Neutrophil (primary cell): ENCODE results near the gene BAHCC1.

Source experiments
- H3K27ac ChIP-seq: fragments of 200-600 bp; sonication (generic); 2 replicates; pipeline ENCODE4 v1.5.1; 2016; ENCODE audit warnings: mild to moderate bottlenecking, moderate library complexity
- H3K27me3 ChIP-seq: fragments of 200-600 bp; sonication (generic); 2 replicates; pipeline ENCODE4 v1.6.0; 2016; ENCODE audit warnings: mild to moderate bottlenecking
- H3K36me3 ChIP-seq: fragments of 200-600 bp; sonication (generic); 2 replicates; pipeline ENCODE4 v1.5.1; 2017
- H3K4me1 ChIP-seq, 2 experiments: fragments of 200-600 bp in 1 of 2; sonication (generic) in 1 of 2; 1 replicate in 1 of 2; 2 replicates in 1 of 2; pipeline versions ENCODE4 v1.5.1 to v1.6.1; 2013 to 2016; ENCODE audit warnings: low read depth in 1 of 2, low read length in 1 of 2, mild to moderate bottlenecking in 1 of 2, moderate library complexity in 1 of 2; ENCODE audit not compliant: control insufficient read depth in 1 of 2, insufficient read depth in 1 of 2
- H3K4me3 ChIP-seq, 2 experiments: fragments of 200-600 bp in 1 of 2; sonication (generic) in 1 of 2; 1 replicate in 1 of 2; 2 replicates in 1 of 2; pipeline ENCODE4 v1.5.1; 2013 to 2016; ENCODE audit warnings: low read depth in 1 of 2, low read length in 1 of 2, mild to moderate bottlenecking in 1 of 2, moderate library complexity in 1 of 2
- H3K9me3 ChIP-seq: fragments of 200-600 bp; sonication (generic); 2 replicates; pipeline ENCODE4 v1.5.1; 2016
- TF ChIP-seq, protein P1 (sequence below): fragments of 200-600 bp; sonication (generic); IDR thresholded peaks from 2 replicates; pipeline ENCODE4 v1.5.1; 2016; ENCODE audit warnings: antibody characterized with exemption

BAHCC1 gene

DNA sequence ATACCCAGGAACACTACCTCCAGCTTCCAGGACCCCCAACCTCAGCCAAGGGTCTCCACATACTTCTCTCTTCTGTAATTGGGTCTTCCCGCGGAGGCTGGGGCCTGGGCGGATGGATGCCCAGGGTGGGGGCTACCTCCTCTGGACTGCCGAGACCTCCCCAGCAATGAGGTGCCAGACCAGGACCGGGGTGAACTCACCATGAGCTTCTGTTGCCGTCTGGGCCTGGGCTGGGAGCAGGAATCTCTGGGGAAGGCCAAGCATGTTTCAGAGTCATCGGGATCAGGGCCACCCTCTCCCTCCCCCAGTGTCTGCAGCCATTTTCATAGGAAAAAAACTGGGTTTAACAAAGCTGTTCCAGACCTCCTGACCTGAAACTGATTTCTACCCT lies 10.3 kb upstream of the BAHCC1 start:
- Histone ChIP-seq H3K4me1 (peaks cover 9 to 15% of the 10 kb centered on the region in 2 experiments), H3K9me3 (no peaks in the 10 kb centered on the region), H3K36me3 (no peaks in the 10 kb centered on the region), H3K27ac (no peak overlapping the region), H3K4me3 (no peak overlapping the region), H3K27me3 (peaks cover 95% of the 10 kb centered on the region)
- TF ChIP-seq, protein P1, sequence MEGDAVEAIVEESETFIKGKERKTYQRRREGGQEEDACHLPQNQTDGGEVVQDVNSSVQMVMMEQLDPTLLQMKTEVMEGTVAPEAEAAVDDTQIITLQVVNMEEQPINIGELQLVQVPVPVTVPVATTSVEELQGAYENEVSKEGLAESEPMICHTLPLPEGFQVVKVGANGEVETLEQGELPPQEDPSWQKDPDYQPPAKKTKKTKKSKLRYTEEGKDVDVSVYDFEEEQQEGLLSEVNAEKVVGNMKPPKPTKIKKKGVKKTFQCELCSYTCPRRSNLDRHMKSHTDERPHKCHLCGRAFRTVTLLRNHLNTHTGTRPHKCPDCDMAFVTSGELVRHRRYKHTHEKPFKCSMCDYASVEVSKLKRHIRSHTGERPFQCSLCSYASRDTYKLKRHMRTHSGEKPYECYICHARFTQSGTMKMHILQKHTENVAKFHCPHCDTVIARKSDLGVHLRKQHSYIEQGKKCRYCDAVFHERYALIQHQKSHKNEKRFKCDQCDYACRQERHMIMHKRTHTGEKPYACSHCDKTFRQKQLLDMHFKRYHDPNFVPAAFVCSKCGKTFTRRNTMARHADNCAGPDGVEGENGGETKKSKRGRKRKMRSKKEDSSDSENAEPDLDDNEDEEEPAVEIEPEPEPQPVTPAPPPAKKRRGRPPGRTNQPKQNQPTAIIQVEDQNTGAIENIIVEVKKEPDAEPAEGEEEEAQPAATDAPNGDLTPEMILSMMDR, result no peak

GRCh38 chr17:81385320-81386111 lies 9.7 kb upstream of the BAHCC1 start:
- H3K27ac ChIP-seq, result no peak overlapping the region
- TF ChIP-seq, protein P1, result no peak
- no peaks in the 10 kb centered on the region for H3K9me3 ChIP-seq
- no peak overlapping the region for H3K4me3 ChIP-seq
- H3K36me3 ChIP-seq, result no peaks in the 10 kb centered on the region
- H3K4me1 ChIP-seq, result peaks cover 9 to 15% of the 10 kb centered on the region in 2 experiments
- H3K27me3 ChIP-seq, result peaks cover 96% of the 10 kb centered on the region

DNA sequence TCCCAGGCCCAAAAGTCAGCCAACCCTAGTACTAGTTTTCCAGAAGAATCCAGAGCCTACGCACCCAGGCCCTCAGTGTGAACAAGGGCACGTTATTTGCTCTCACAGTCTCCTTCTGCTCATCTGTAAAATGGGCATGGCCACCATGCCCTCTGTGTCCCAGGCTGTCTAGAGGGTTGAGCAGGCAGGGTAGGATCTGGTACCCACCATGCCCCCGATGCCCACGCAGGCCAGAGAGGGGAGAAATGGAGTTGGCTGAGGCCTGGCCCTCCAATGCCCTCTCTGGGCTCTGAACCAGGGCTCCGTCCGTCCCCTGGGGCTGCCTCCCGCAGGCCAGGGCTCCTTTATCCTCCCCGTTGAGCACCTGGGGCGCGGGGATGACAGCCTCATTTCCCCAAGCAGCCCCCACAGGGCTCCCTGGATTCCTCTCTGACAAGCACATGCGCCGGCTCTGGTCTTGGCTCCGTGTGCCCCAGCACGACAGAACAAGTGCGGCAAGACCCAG lies 9.1 kb upstream of the BAHCC1 start:
- no peaks in the 10 kb centered on the region for H3K9me3 ChIP-seq
- TF ChIP-seq, protein P1, result no peak
- H3K4me3 ChIP-seq, result peak overlapping the region in 1 of 2 experiments; percentile 59
- peaks cover 9 to 15% of the 10 kb centered on the region in 2 experiments for H3K4me1 ChIP-seq
- H3K27ac ChIP-seq, result no peak overlapping the region
- no peaks in the 10 kb centered on the region for H3K36me3 ChIP-seq
- peaks cover 96% of the 10 kb centered on the region for H3K27me3 ChIP-seq

DNA sequence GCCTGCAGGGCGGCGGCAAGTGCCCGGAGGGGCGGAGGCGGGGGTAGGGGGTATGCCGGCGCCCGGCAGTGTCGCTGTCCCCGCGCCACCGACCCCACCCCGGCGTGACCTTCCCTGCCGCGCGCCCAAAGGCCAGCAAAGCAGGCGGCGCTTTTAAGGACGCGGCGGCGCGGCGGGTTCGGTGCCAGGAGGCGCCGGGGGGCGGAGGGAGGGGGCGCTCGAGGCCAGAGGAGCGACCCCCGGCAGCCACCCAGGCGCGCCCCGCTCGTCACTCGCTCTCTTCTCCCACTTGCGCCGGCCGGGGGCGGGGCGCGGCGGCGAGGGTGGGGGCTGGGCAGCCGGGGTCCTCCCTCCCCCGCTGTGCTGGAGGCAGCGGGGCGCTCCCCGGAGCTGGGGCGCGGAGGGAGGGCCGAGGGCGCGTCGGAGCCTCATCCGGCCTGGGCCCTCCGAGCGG lies 8.6 kb upstream of the BAHCC1 start:
- H3K27me3 ChIP-seq, result peaks cover 96% of the 10 kb centered on the region
- H3K9me3 ChIP-seq, result no peaks in the 10 kb centered on the region
- peak overlapping the region; percentile 44 to 59 for H3K4me3 ChIP-seq
- peaks cover 9 to 15% of the 10 kb centered on the region in 2 experiments for H3K4me1 ChIP-seq
- TF ChIP-seq, protein P1, result no peak
- no peak overlapping the region for H3K27ac ChIP-seq
- no peaks in the 10 kb centered on the region for H3K36me3 ChIP-seq

GRCh38 chr17:81387100-81388090 lies 7.9 kb upstream of the BAHCC1 start:
- Histone ChIP-seq H3K36me3 (no peaks in the 10 kb centered on the region), H3K9me3 (no peaks in the 10 kb centered on the region), H3K27me3 (peaks cover 99% of the 10 kb centered on the region), H3K27ac (no peak overlapping the region), H3K4me1 (peaks cover 9 to 17% of the 10 kb centered on the region in 2 experiments), H3K4me3 (peak overlapping the region; percentile 44 to 59)
- TF ChIP-seq, protein P1, result no peak
